Thyroid gland (tissue), 4 donors: ENCODE data around the gene PEA15. TPM values are rescaled to one million over a fixed set of nuclear protein-coding genes. Genes with fewer than 3 reads are reported as not detected.

Experiments used
- DNase-seq, 2 donors: peaks; one replicate each; pipeline ENCODE4 v3.0.0-alpha.2; 2019
- H3K27ac ChIP-seq, 3 donors: fragments of 200-600 bp; sonication (generic); 1 replicate in 2 of 3; 2 replicates in 1 of 3; pipeline ENCODE4 v1.5.1; 2016 to 2019; ENCODE audit warnings: mild to moderate bottlenecking in 1 of 3, moderate library complexity in 1 of 3
- H3K27me3 ChIP-seq: fragments of 200-600 bp; sonication (generic); one replicate; pipeline ENCODE4 v1.5.1; 2019
- H3K36me3 ChIP-seq, 2 donors: fragments of 200-600 bp; sonication (generic); one replicate each; pipeline ENCODE4 v1.5.1; 2016 to 2019
- H3K4me1 ChIP-seq, 2 donors: fragments of 200-600 bp; sonication (generic); one replicate each; pipeline ENCODE4 v1.5.1; 2017 to 2019
- H3K4me3 ChIP-seq, 3 donors: fragments of 200-600 bp; sonication (generic); replicated peaks in 1 of 3; 1 replicate in 2 of 3; 2 replicates in 1 of 3; pipeline ENCODE4 v1.5.1; 2016; ENCODE audit warnings: mild to moderate bottlenecking in 1 of 3
- H3K9me3 ChIP-seq: fragments of 200-600 bp; sonication (generic); one replicate; pipeline ENCODE4 v1.5.1; 2017
- CTCF ChIP-seq, 6 experiments: fragments of 200-600 bp in 3 of 6; fragments of 450-650 bp in 3 of 6; sonication (generic) in 3 of 6; IDR thresholded peaks; one replicate each; pipeline ENCODE4 v1.5.1; 2016 to 2019; ENCODE audit warnings: antibody characterized with exemption in 6 of 6, mild to moderate bottlenecking in 2 of 6, inconsistent platforms in 1 of 6, moderate library complexity in 1 of 6
- POLR2A ChIP-seq, 2 donors: fragments of 450-650 bp; IDR thresholded peaks; one replicate each; pipeline ENCODE4 v1.6.1; 2017; ENCODE audit warnings: antibody characterized with exemption in 2 of 2, mild to moderate bottlenecking in 2 of 2, moderate library complexity in 1 of 2
- WGBS, 2 donors: methylation state at CpG; one replicate each; pipeline ENCODE4 v1.1.5; 2017; 5-methylcytosine and 5-hydroxymethylcytosine counted together
- intact Hi-C: fragments of 100-400 bp; cut with DNase I; formaldehyde crosslinking; loops from one replicate; pipeline ENCODE4 v1.15.1; 2023
- total RNA-seq, 4 donors: library from RNA; depleted of rRNA; stranded (reverse); fragments of >200 nt; gene quantifications; one replicate each; pipeline ENCODE4 v1.2.3, GENCODE V29; 2016

PEA15 gene
- total RNA-seq, 4 donors from 2014 or later = 47.9 to 68.5 (median 50.2) TPM

- Histone ChIP-seq H3K27me3 (no peaks in the 10 kb centered on the region), H3K36me3 (no peaks in the 10 kb centered on the region), H3K4me3 (no peak overlapping the region), H3K9me3 (no peaks in the 10 kb centered on the region), H3K27ac (no peak overlapping the region), H3K4me1 (peaks cover 5 to 18% of the 10 kb centered on the region in 2 donors)
- DNase-seq = peak; percentile 20 to 52
- 76% methylated on average over 13 of the region's 13 CpGs for WGBS, 2 donors
- intact Hi-C loops = no loop called here
- no peak for TF ChIP-seq CTCF (IDR thresholded peaks at IDR 0.05)
- TF ChIP-seq POLR2A (IDR thresholded peaks at IDR 0.05) = no peak
These were observed 36.4 kb upstream of the PEA15 start for GRCh38 chr1:160168609-160169369.

- no peaks in the 10 kb centered on the region for H3K9me3 ChIP-seq
- TF ChIP-seq CTCF (IDR thresholded peaks at IDR 0.05) (no peak), POLR2A (IDR thresholded peaks at IDR 0.05) (no peak)
- no peaks in the 10 kb centered on the region for H3K36me3 ChIP-seq
- peak in 1 of 2 donors; percentile 13 for DNase-seq
- WGBS, 2 donors = 55 to 59% methylated on average over 15 of the region's 15 CpGs
- peaks cover 5 to 16% of the 10 kb centered on the region in 2 donors for H3K4me1 ChIP-seq
- no peak overlapping the region for H3K27ac ChIP-seq
- no peak overlapping the region for H3K4me3 ChIP-seq
- no peaks in the 10 kb centered on the region for H3K27me3 ChIP-seq
- intact Hi-C loops = no loop called here
These were observed 35.4 kb upstream of the PEA15 start for GRCh38 chr1:160169553-160170399.

- TF ChIP-seq POLR2A (IDR thresholded peaks at IDR 0.05) (no peak), CTCF (IDR thresholded peaks at IDR 0.05) (no peak)
- Histone ChIP-seq H3K4me1 (peaks cover 5 to 16% of the 10 kb centered on the region in 2 donors), H3K27me3 (no peaks in the 10 kb centered on the region), H3K27ac (no peak overlapping the region), H3K9me3 (no peaks in the 10 kb centered on the region), H3K36me3 (no peaks in the 10 kb centered on the region), H3K4me3 (no peak overlapping the region)
- intact Hi-C loops = no loop called here
- no peak for DNase-seq
- WGBS, 2 donors = 91 to 95% methylated on average over 4 of the region's 4 CpGs
These were observed 33.8 kb upstream of the PEA15 start for GRCh38 chr1:160171354-160171753.

GRCh38 chr1:160171980-160172379 lies 33.2 kb upstream of the PEA15 start:
- H3K4me1 ChIP-seq = peaks cover 5 to 16% of the 10 kb centered on the region in 2 donors
- DNase-seq = peak; percentile 31 to 48
- intact Hi-C loops = no loop called here
- TF ChIP-seq POLR2A (IDR thresholded peaks at IDR 0.05) (no peak), CTCF (IDR thresholded peaks at IDR 0.05) (no peak)
- WGBS, 2 donors = 23 to 30% methylated on average over 9 of the region's 9 CpGs
- no peak overlapping the region for H3K27ac ChIP-seq
- no peaks in the 10 kb centered on the region for H3K9me3 ChIP-seq
- no peaks in the 10 kb centered on the region for H3K27me3 ChIP-seq
- no peaks in the 10 kb centered on the region for H3K36me3 ChIP-seq
- H3K4me3 ChIP-seq = no peak overlapping the region

- WGBS, 2 donors = 90 to 91% methylated on average over 2 of the region's 2 CpGs
- no peaks in the 10 kb centered on the region for H3K36me3 ChIP-seq
- TF ChIP-seq CTCF (IDR thresholded peaks at IDR 0.05) (no peak), POLR2A (IDR thresholded peaks at IDR 0.05) (no peak)
These were observed 28.0 kb upstream of the PEA15 start for GRCh38 chr1:160177231-160177630.

More at GRCh38 chr1:160177231-160177630, 28.0 kb upstream of the PEA15 start:
- Histone ChIP-seq H3K27me3 (no peaks in the 10 kb centered on the region), H3K4me3 (no peak overlapping the region), H3K4me1 (peaks cover 0 to 1% of the 10 kb centered on the region in 2 donors), H3K9me3 (no peaks in the 10 kb centered on the region), H3K27ac (no peak overlapping the region)
- no peak for DNase-seq
- intact Hi-C loops = no loop called here
